T-helper 22 cell (primary cell): ENCODE data around the gene ZNF280B.

Experiments
- DNase-seq: peaks from one replicate; pipeline ENCODE4 v3.0.0-alpha.2; 2020; ENCODE audit warnings: low read depth

Gene ZNF280B, protein sequence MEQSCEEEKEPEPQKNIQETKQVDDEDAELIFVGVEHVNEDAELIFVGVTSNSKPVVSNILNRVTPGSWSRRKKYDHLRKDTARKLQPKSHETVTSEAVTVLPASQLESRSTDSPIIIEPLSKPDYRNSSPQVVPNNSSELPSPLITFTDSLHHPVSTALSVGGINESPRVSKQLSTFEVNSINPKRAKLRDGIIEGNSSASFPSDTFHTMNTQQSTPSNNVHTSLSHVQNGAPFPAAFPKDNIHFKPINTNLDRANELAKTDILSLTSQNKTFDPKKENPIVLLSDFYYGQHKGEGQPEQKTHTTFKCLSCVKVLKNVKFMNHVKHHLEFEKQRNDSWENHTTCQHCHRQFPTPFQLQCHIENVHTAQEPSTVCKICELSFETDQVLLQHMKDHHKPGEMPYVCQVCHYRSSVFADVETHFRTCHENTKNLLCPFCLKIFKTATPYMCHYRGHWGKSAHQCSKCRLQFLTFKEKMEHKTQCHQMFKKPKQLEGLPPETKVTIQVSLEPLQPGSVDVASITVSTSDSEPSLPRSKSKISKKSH

GRCh38 chr22:22508274-22509176 lies at the start of gene ZNF280B:
Gene ZNF280B (minus strand): TSS chr22:22508742. CDS start chr22:22489398, 19,344 bp downstream.
- peak; percentile 46 for DNase-seq

- no peak for DNase-seq
Observed at GRCh38 chr22:22556995-22557925, 48.7 kb upstream of the ZNF280B start.

DNA sequence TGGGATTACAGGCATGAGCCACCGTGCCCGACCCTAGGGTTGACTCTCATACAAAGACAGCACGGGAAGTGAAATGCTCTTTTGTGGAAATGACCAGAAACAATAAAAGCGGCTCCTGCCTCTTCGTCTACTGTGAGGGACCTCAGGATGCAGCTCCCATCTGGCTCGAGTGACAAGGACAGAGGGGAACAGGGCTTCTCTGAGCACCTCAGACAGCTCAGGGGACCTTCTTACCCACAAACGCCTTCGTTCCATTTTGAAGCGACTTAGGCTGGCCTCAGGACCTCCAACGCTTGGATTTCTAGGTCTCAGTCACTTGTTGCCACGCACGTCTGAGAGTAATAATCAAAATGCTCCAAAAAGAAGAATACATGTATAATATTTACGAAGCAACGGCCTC lies 48.0 kb upstream of the ZNF280B start:
- DNase-seq = no peak

GRCh38 chr22:22555596-22555995 lies 47.1 kb upstream of the ZNF280B start:
- DNase-seq = no peak

GRCh38 chr22:22554587-22555284 lies 46.2 kb upstream of the ZNF280B start:
- no peak for DNase-seq

DNA sequence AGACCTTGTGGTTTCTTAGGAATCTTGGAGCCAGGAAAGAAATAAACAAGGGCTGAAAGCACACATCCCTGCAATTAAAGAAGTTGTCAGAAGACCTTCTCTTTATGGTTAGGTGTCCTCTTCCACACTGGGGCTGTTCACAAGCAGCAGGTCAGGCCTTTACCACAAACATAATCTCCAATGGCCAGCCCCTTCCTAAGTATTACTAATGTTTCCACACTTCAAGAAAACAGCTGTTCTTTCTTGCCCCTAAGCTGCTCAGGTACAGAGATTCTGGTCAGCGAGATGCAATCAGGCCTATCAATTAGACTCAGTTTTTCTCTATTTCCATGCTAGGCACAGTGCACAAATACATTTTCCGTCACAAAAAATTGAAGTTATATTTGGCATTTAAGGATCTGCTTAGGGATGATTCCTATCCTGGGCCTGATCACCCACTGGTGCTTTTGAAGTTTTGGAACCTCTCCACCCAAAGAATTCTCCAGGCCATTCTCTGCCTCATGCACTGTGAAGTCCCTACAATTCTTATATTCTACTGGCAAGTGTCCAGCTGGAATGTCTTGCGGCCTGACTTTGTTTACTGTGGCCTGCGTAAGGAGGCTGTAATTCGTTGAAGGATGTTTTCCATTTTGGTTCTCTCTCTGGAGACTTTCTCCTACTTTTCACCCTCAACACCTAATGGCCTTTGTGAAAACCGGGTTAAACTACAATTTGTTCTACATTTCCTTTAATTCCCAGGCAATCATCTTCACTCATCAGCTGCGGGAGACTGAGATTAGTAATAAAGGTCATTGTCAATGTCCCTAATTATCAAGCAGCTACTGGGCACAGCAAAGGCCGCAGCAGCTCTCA lies 45.4 kb upstream of the ZNF280B start:
- DNase-seq = no peak

- no peak for DNase-seq
Observed at GRCh38 chr22:22553141-22553540, 44.6 kb upstream of the ZNF280B start.

GRCh38 chr22:22552630-22553029 lies 44.1 kb upstream of the ZNF280B start:
- DNase-seq = no peak

DNA sequence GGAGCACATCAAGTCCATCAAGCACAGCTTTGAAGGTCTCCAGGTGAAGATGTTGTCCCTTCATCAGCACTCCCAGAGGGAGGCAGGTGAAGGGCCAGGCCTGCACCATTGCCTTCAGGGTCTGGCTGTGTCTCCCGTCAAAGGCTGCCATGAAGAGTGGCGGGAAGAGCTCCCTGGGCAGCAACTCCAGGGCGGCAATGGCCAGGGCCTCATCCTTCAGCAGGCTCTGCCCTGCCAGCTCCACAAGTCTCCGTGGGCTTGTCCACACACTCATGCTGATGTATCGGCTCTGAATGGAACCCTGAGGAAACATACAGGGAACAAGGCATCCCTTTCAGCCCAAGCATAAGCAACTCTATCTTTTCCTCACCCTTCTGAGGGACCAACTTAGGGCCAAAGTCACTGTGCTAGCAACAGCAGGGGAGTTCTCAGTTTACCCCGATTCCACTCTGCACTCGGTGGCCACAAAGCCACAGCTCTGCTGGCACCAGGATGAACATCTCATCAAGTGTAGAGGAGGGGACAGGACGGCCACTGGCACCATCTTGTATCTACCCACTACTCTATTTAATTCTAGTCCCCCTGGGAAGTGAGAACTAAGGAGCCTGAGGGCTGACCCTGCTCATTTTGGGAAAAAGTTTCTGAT lies 42.4 kb upstream of the ZNF280B start:
- DNase-seq = no peak

DNA sequence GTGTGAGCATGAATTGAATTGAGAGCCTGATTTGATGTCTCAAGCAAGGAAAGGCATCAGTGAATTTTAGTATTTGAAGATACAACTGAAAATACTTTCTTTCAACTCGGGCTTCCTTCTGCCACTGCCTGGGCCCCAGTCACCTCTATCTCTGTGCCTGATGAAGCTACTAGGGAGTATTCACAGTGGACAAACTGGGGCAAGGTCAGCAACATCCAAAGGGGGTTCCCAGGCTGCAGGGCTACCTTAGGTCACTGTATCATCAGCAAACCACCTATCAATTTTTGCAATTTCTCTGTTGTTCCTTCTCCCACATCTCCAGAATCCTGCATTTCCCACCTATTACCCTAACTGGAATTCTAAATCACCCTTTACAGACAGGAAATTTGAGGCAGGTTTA lies 40.4 kb upstream of the ZNF280B start:
- DNase-seq = no peak

GRCh38 chr22:22548317-22548716 lies 39.8 kb upstream of the ZNF280B start:
- no peak for DNase-seq

- DNase-seq = no peak
Observed at GRCh38 chr22:22547692-22548300, 39.3 kb upstream of the ZNF280B start.

DNA sequence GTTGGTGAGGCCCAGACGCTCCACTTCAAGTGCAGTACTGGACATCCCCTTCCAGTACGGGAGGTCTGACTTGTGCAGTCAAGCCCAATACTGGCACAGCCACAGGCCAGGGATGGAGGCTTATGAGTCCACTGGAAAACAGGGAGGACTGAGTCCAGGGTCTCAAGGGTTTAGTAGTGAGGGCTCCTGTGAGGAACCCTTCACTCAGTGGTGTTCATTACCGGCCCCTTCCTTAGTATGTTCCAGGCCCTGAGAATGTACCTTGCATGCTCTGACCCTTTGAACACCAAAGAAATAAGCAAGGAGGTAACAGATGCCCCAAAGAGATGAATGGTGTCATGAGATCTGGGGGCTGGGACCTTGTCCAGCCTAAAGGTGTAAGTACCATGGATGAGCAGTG lies 38.7 kb upstream of the ZNF280B start:
- no peak for DNase-seq

GRCh38 chr22:22546490-22546889 lies 37.9 kb upstream of the ZNF280B start:
- DNase-seq = no peak

DNA sequence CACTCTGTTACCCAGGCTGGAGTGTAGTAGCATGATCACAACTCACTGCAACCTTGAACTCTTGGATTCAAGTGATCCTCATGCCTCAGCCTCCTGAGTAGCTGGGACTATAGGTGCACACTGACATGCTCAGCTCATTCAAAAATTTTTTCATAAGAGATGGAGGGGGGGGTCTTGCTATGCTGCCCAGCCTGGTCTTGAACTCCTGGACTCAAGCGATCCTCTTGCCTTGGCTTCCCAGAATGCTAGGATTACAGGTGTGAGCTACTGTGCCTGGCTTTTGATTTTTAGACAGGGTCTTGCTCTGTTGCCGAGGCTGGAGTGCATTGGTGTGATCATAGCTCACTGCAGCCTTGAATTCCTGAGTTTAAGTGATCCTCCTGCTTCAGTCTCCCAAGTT lies 36.5 kb upstream of the ZNF280B start:
- DNase-seq = no peak

DNA sequence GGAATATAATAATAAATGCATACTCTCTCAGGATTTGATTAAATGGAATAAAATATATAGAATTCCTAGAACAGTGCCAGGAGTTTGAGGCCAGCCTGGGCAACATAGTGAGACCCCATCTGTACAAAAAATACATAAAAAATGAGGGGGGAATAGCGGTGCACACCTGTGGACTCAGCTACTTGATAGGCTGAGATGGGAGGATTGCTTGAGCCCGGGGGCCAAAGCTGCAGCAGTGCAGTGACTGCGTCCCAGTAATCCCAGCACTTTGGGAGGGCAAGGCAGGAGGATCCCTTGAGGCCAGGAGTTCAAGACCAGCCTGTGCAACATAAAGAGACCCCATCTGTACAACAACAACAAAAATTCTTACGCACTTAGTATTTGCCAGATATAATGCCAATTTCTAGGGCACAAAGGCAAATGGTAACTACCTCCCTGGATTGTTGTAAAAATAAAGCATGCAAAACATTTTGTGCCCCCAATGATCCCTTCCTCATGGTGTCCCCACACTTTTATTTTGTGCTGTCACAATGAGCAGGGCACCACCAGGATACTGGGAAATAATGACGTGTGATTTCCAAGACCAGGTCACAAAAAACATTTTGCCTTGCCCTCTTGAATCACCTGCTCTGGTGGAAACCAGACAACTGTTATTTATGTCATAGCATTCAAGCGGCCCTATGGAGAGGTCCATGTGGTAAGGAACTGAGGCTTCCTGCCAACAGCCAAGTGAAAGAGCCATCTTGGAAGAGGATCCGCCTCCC lies 29.9 kb upstream of the ZNF280B start:
- no peak for DNase-seq

GRCh38 chr22:22536916-22537315 lies 28.4 kb upstream of the ZNF280B start:
- no peak for DNase-seq

DNA sequence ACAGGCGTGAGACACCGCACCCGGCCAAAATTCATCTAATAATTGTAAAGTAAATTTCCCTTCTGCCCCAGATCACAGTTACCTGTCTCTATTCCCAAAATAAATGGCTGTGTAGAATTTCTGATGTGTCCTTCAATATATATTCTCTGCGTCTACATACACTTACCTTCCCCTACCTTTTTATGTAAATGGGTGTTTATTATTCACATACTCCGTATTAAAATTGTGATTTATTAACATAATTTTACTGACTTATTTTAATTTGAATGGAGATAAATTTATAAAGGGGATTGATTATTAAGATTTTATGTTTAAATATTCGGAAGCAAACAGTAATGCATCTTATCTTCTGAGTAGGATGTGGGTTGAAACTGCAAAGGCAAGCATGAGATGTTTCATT lies 28.0 kb upstream of the ZNF280B start:
- DNase-seq = no peak
